ENCODE results near the gene MLLT3. TPM values are rescaled to one million over a fixed set of nuclear protein-coding genes. Genes with fewer than 3 reads are reported as not detected.

Gene MLLT3
- total RNA-seq, 1 experiment from 2014 or later = 13.0 TPM

DNA sequence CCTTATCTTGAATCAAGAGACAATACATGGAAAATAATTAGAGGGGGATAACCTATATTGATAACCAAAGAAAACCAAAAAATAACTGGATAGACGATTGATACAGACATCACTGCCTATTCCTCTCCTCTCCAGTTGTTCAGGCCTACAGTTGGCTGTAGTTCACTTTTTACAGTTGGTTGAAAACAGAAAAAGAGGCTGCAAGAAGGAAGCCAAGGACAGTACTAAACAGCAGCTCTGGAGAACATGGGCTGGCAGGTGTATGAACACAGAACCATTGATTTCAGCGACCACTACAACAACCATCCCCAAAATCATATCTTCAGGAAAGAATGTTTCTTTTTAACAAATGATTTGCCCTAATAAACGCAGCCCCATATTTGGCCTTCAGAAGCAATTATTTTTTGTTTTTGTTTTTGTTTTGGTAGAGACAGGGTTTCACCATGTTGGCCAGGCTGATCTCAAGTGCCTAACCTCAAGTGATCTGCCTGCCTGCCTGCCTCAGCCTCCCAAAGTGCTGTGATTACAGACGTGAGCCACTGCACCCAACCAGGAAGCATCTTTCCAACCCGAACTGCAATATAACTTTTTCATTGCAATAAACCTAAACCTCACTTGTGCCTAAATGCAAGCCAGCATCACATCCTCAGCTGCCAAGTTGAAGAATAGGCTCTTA is 64.3 kb downstream of the MLLT3 start:
- no peak for DNase-seq (ENCODE audit: low spot score)

GRCh38 chr9:20557285-20557684 is 65.0 kb downstream of the MLLT3 start:
- no peak for DNase-seq (ENCODE audit: low spot score)

DNA sequence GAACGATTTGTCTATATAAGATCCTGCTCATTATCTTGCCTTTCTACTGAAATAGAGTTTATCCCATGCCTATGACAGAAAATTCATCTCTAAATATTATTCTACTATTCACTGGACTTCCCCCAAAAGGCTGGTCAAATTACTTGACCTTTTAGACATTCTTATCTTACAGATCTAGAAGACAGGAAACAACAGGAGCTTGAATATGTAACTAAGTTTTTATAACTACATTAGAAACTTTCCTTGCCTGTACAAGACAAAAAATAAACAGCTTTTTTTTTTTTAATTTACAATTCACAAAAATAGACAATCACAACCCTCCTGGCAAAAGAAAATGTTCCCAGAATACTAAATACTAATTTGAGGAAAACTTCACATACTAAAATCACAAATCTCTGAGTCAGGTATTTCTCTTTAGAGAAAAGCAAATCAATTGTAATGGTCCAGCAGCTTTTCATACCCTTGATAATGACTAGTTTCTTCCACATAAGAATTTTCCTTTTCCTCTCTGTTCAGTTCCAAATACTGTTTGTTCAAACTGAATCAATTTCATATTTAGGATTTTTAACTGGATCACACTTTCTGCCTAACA is 68.6 kb downstream of the MLLT3 start:
- no peak for DNase-seq (ENCODE audit: low spot score)

DNA sequence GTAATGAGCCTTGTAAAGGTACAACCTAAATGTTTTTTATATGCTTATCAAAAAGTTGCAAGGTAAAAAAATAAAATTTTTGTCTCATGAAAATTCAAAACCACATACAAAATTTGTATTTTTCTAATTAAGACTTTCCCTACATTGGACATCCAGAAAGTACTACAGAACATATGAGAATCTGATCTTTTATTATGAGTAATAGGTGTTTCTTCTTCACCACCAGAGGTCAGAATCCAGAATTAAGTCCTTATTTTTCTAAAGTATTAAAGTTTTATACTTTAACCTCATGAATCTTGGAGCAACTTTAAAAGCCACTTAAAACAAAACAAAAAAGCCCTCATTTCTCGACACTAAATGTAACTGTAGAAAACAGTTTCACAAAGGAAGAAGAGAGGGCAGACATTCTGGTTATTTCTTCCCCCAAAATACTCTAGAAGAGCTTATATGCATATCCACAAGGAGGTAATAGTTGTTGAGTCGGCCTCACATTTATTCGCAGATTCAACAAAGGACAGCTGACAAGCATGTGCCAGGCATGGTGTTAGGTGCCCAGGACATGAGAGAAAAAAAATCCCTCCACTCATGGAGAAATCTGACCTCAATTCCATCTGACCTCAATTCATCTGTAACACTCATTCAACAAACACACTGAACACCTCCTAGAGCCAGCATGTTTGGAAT is 69.3 kb downstream of the MLLT3 start:
- no peak for DNase-seq (ENCODE audit: low spot score)

- no peak for DNase-seq (ENCODE audit: low spot score)
Measured at GRCh38 chr9:20551835-20552234, 70.5 kb downstream of the MLLT3 start.

GRCh38 chr9:20551236-20551635 is 71.1 kb downstream of the MLLT3 start:
- peak; percentile 46 for DNase-seq (ENCODE audit: low spot score)

DNA sequence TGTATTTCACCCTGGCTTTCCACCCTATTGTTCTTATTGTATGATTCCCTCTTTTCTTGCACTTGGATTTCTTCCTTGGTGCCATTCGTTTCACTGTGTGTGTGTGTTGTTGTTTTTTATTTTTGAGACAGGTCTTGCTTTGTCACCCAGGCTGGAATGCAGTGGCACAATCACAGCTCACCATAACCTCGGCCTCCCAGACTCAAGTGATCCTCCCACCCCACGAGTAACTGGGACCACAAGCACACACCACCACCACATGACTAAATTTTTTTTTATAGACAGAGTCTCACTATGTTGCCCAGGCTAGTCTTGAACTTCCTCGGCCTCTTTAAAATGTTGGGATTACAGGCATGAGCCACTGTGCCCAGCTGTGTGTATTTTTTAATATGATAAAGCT is 72.0 kb downstream of the MLLT3 start:
- DNase-seq (ENCODE audit: low spot score) = no peak

GRCh38 chr9:20549053-20549452 is 73.2 kb downstream of the MLLT3 start:
- DNase-seq (ENCODE audit: low spot score) = no peak

GRCh38 chr9:20545023-20545622 is 77.2 kb downstream of the MLLT3 start:
- no peak for DNase-seq (ENCODE audit: low spot score)

DNA sequence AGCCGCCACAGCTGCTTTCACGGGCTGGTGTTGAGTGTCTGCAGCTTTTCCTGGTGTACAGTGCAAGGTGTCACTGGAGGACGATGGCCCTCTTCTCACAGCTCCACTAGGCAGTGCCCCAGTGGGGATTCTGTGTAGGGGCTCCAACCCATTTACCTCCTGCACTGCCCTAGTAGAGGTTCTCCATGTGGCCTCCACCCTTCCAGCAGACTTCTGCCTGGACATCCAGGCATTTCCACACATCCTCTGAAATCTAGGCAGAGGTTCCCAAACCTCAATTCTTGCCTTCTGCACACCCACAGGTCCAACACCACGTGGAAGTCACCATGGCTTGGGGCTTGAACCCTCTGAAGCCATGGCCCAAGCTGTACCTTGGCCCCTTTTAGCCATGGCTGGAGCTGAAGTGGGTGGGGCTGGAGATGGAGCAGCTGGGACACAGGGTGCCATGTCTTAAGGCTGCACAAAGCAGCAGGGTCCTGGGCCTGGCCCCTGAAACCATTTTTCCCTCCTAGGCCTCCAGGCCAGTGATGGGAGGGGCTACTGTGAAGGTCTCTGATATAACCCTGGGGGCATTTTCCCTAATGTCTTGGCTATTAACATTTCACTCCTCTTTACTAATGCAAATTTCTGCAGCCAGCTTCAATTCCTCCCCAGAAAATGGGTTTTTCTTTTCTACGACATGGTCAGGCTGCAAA is 82.0 kb downstream of the MLLT3 start:
- DNase-seq (ENCODE audit: low spot score) = no peak

DNA sequence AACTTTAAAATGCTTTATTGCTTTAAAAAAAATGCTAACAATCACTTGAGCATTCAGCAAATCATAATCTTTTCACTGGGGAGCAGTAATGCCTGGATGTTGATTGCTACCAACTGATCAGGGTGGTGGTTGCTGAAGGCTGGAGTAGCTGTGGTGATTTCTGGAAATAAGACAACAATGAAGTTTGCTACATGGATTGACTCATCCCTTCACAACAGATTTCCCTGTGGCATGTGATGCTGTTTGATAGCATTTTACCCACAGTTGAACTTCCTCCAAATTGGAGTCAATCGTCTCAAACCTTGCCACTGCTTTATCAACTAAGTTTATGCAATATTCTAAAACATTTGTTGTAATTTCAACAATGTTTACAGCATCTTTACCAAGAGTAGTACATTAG is 83.3 kb downstream of the MLLT3 start:
- no peak for DNase-seq (ENCODE audit: low spot score)

- DNase-seq (ENCODE audit: low spot score) = no peak
Measured at GRCh38 chr9:20538092-20538491, 84.2 kb downstream of the MLLT3 start.

DNA sequence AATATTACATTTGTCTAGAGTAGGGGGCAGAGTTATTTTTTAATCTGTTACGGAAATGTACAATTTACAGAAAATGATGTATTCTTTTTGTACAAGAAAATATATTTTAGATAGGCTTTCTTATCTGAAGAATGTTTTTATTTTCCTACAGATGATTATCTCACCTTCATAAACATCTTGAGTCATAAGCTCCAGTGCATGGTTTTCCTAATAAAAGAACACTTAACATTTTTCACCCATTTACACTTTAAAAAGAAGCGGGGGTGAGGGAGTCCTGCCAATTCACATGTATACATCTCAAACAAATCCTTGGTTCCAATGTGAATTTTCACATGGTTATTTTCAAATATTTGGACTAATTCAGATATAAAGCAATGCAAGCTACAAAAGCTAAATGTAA is 85.0 kb downstream of the MLLT3 start:
- no peak for DNase-seq (ENCODE audit: low spot score)

- no peak for DNase-seq (ENCODE audit: low spot score)
Measured at GRCh38 chr9:20532584-20532983, 89.7 kb downstream of the MLLT3 start.

GRCh38 chr9:20529837-20530236 is 92.5 kb downstream of the MLLT3 start:
- no peak for DNase-seq (ENCODE audit: low spot score)

DNA sequence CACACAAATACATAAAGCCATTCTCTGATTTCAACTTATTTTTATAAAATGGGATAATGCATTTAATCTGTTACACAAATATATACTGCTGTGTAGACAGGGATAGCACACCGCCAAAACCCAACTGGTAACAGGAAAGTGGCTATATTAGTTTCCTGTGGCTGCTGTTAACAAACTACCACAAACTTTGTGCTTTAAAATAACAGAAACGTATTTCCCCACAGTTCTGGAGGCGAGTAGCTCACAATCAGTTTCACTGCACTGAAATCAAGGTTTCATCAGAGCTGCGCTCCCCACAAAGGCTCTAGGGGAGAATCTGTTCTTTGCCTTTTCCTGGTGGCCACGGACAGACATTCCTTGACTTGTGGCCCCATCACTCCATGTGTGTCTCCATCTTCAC is 94.0 kb downstream of the MLLT3 start:
- no peak for DNase-seq (ENCODE audit: low spot score)

DNA sequence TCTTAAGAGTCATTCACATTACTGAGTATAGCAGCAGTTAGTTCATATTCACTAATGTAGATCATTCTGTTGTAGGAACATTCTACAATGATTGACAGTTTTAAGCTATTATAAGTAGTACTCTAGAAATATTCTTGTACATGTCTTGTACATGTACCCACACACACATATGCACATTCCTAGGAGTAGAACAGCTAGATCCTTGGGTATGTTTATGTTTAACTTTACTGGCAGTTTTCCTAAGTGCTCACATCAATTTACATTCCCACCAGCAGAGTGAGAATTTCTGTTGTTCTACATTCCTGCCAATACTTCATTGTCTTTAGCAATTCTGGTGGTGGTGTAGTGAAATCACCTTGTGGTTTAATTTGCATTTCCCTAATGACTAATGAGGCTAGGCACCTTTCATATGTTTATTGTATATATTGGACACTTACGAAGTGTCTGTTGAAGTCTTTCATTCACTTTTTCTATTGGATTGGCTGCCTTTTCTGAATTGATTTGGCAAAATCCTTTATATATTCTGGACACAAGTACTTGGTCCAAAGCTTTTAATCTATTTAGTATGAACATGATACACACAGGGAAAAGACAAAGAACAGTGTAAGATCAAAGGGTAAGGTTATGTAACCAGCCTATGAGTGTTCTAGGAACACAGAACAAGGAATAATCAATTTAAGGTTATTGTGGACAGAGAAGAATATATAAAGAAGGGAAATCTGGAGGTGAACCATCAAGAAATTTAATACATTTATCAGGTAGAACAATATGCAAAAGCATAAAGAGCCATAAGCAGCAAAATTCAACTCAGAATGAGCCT is 95.6 kb downstream of the MLLT3 start:
- DNase-seq (ENCODE audit: low spot score) = no peak

DNA sequence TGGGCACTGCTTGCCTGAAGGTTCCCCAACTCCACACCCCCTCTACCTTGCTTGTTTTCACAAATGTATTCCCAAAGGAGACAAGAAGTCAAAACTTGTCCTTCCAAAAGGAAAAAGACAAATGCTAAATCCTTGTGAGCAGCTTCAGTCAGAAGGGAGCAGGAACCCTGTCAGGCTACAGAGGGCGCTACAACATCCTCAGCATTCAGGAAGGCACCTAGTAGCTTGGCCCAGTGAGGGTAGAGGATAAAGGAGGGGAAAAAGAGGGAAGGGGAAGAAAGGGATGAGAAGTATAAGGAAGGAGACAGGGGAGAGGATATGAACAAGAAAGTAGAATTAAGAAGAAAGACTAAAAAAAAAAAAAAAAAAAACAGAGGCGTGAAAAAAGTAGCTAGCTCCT is 97.5 kb downstream of the MLLT3 start:
- DNase-seq (ENCODE audit: low spot score) = peak; percentile 5

- no peak for DNase-seq (ENCODE audit: low spot score)
Measured at GRCh38 chr9:20518737-20519136, 103.6 kb downstream of the MLLT3 start.

DNA sequence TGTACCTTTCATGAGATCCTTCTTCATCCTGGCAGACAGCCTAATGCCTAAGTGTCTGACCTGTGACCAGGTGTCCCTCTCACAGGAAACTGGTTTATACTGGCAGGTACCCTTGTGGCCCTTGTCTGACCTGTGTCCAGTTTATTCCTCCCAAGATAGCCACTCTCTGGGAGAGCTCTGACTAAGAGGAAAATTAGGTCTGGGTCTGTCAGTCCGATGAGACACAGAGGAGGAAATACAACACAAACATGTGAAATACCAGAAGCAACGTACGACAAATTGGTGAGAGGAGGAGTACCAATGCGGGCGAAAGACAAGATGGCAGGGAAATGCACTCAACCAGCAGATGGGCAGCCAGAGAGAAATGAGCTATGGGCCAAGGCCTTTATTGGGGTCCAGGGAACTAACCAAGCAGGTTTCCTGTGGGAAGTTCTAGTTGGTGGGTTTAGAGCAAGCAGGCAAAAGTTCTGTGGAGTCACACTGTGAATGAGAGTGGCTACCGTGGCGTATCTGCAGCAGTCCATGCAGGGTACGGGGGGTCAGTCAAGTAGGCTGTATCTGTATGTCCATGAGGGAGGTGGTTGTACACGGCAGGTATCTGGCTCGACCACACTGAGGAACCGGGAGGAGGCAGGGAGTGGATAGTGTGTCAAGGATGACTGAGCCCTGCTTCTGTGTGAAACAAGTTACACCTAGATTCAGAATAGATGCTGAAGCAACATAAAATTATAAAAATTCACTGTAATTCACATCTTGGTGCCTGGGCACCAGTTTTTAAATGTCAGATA is 109.0 kb downstream of the MLLT3 start:
- no peak for DNase-seq (ENCODE audit: low spot score)

DNA sequence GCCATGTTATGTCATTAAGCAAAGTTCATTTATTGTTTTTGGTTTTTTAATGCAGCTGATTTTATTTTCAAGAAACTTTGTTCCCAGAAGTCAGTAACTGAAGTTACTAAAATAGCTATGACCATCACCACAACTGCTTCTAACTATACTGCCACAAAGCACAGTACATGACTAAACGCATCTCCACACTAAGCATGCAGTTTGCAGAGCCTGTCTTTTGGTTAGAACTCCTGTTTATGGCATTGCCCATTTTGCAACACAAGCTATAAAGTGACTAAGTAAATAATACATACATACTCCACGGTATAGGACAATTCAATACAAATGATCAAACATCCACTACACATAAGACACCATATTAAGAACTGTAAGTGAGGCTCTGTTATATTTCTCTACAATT is 109.7 kb downstream of the MLLT3 start:
- DNase-seq (ENCODE audit: low spot score) = no peak
